Measurements from ENCODE around the gene MAPK8IP2. TPM values are rescaled to one million over a fixed set of nuclear protein-coding genes. Genes with fewer than 3 reads are reported as not detected.

MAPK8IP2 gene
- total and polyA plus RNA-seq, 2 of the 13 experiments (the other 11 are each of a cell fraction or from before 2014, with no cell fraction given) = 1.3 to 2.6 TPM

GRCh38 chr22:50599816-50600455, 657 bp upstream of the MAPK8IP2 start (continued):
- TF ChIP-seq ZNF318 (CRISPR knock-in tag; IDR thresholded peaks at IDR 0.05) = peak; percentile 96; the same call in 1 of the 2 replicates
- TF ChIP-seq CC2D1A (CRISPR knock-in tag; IDR thresholded peaks at IDR 0.05) = peak; percentile 87; the same call in 1 of the 2 replicates
- peak; percentile 80 for TF ChIP-seq ZNF501 (CRISPR knock-in tag; IDR thresholded peaks at IDR 0.05)
- peak; percentile 100 for TF ChIP-seq ERF (CRISPR knock-in tag; IDR thresholded peaks at IDR 0.05)
- peak; percentile 89 for TF ChIP-seq ISL2 (CRISPR knock-in tag; IDR thresholded peaks at IDR 0.05)
- peak; percentile 93; the same call in 1 of the 2 replicates for TF ChIP-seq ZXDC (CRISPR knock-in tag; IDR thresholded peaks at IDR 0.05)
- peak; percentile 91 for TF ChIP-seq TBX2 (CRISPR knock-in tag; IDR thresholded peaks at IDR 0.05; ENCODE audit: borderline replicate concordance)
- TF ChIP-seq ZNF33B (CRISPR knock-in tag; IDR thresholded peaks at IDR 0.05) = peak; percentile 95; the same call in 1 of the 2 replicates
- TF ChIP-seq, protein P1, sequence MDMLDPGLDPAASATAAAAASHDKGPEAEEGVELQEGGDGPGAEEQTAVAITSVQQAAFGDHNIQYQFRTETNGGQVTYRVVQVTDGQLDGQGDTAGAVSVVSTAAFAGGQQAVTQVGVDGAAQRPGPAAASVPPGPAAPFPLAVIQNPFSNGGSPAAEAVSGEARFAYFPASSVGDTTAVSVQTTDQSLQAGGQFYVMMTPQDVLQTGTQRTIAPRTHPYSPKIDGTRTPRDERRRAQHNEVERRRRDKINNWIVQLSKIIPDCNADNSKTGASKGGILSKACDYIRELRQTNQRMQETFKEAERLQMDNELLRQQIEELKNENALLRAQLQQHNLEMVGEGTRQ (IDR thresholded peaks at IDR 0.05; ENCODE audit: low read depth, low read length) = no peak
- TF ChIP-seq, protein P1 (CRISPR knock-in tag; IDR thresholded peaks at IDR 0.05; ENCODE audit: borderline replicate concordance) = no peak
- TF ChIP-seq, protein P2, sequence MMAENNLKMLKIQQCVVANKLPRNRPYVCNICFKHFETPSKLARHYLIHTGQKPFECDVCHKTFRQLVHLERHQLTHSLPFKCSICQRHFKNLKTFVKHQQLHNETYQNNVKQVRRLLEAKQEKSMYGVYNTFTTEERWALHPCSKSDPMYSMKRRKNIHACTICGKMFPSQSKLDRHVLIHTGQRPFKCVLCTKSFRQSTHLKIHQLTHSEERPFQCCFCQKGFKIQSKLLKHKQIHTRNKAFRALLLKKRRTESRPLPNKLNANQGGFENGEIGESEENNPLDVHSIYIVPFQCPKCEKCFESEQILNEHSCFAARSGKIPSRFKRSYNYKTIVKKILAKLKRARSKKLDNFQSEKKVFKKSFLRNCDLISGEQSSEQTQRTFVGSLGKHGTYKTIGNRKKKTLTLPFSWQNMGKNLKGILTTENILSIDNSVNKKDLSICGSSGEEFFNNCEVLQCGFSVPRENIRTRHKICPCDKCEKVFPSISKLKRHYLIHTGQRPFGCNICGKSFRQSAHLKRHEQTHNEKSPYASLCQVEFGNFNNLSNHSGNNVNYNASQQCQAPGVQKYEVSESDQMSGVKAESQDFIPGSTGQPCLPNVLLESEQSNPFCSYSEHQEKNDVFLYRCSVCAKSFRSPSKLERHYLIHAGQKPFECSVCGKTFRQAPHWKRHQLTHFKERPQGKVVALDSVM (CRISPR knock-in tag; IDR thresholded peaks at IDR 0.05) = peak; percentile 55; the same call in 1 of the 2 replicates
